NB4 (cell line): ENCODE measurements around the gene PIK3R1.

Experiments used
- CTCF ChIP-seq: IDR thresholded peaks from one replicate; pipeline ENCODE4 v1.5.1; 2012; ENCODE audit warnings: low read depth, low read length
- MAX ChIP-seq: IDR thresholded peaks from 2 replicates; pipeline ENCODE4 v1.6.1; 2011; ENCODE audit warnings: low read depth, low read length
- POLR2A ChIP-seq: IDR thresholded peaks from 2 replicates; pipeline ENCODE4 v1.6.1; 2011; ENCODE audit warnings: mild to moderate bottlenecking; ENCODE audit not compliant: insufficient read length; ENCODE audit errors: extremely low read depth

GRCh38 chr5:68222310-68222709, 6.8 kb downstream of the PIK3R1 start:
- no peak for TF ChIP-seq CTCF
- no peak for TF ChIP-seq POLR2A
- no peak for TF ChIP-seq MAX
